HEK293 (cell line): Measurements from ENCODE around the gene DIS3L.

ENCODE experiments used
- GLIS1 ChIP-seq: fragments of 450-650 bp; formaldehyde crosslinking; IDR thresholded peaks from 2 replicates; pipeline ENCODE4 v1.5.1; 2016; ENCODE audit warnings: missing biosample characterization, missing genetic modification characterization
- GLIS2 ChIP-seq: fragments of 450-650 bp; formaldehyde crosslinking; IDR thresholded peaks from 2 replicates; pipeline ENCODE4 v1.5.1; 2016; ENCODE audit warnings: missing biosample characterization, missing genetic modification characterization
- IKZF3 ChIP-seq: fragments of 450-650 bp; IDR thresholded peaks from 2 replicates; pipeline ENCODE4 v1.5.0; 2018; ENCODE audit warnings: missing biosample characterization, mild to moderate bottlenecking, missing genetic modification characterization, moderate library complexity
- KLF16 ChIP-seq: fragments of 450-650 bp; formaldehyde crosslinking; IDR thresholded peaks from 2 replicates; pipeline ENCODE4 v1.5.1; 2017; ENCODE audit warnings: missing biosample characterization, missing genetic modification characterization
- KLF7 ChIP-seq: fragments of 450-650 bp; formaldehyde crosslinking; IDR thresholded peaks from 2 replicates; pipeline ENCODE4 v1.5.1; 2016; ENCODE audit warnings: missing biosample characterization, missing genetic modification characterization, borderline replicate concordance
- MZF1 ChIP-seq: fragments of 450-650 bp; formaldehyde crosslinking; IDR thresholded peaks from 2 replicates; pipeline ENCODE4 v1.5.1; 2017; ENCODE audit warnings: missing biosample characterization, missing genetic modification characterization, borderline replicate concordance
- OSR2 ChIP-seq: fragments of 450-650 bp; formaldehyde crosslinking; IDR thresholded peaks from 2 replicates; pipeline ENCODE4 v1.5.1; 2016; ENCODE audit warnings: missing biosample characterization, missing genetic modification characterization
- PBX3 ChIP-seq: sonication (generic); formaldehyde crosslinking; IDR thresholded peaks from 2 replicates; pipeline ENCODE4 v1.8.1; 2022; ENCODE audit warnings: mild to moderate bottlenecking, moderate library complexity, missing genetic modification reagents
- PRDM10 ChIP-seq: fragments of 450-650 bp; formaldehyde crosslinking; IDR thresholded peaks from 2 replicates; pipeline ENCODE4 v1.5.1; 2016; ENCODE audit warnings: missing biosample characterization, missing genetic modification characterization
- TCF7L2 ChIP-seq: IDR thresholded peaks from 2 replicates; pipeline ENCODE4 v1.6.1; 2011; ENCODE audit warnings: low read depth, mild to moderate bottlenecking, inconsistent platforms, low read length, moderate library complexity, borderline replicate concordance
- WT1 ChIP-seq: fragments of 450-650 bp; formaldehyde crosslinking; IDR thresholded peaks from 2 replicates; pipeline ENCODE4 v1.5.1; 2016; ENCODE audit warnings: missing biosample characterization, missing genetic modification characterization
- ZBTB17 ChIP-seq: fragments of 450-650 bp; formaldehyde crosslinking; IDR thresholded peaks from 2 replicates; pipeline ENCODE4 v1.5.1; 2016; ENCODE audit warnings: missing biosample characterization, missing genetic modification characterization
- ZEB2 ChIP-seq: fragments of 450-650 bp; formaldehyde crosslinking; IDR thresholded peaks from 2 replicates; pipeline ENCODE4 v1.5.1; 2016; ENCODE audit warnings: missing biosample characterization, missing genetic modification characterization
- ZFHX2 ChIP-seq: fragments of 450-650 bp; formaldehyde crosslinking; conservative IDR thresholded peaks from 2 replicates; pipeline ENCODE4 v1.5.1; 2016; ENCODE audit warnings: missing biosample characterization, missing genetic modification characterization
- ZNF114 ChIP-seq: fragments of 450-650 bp; formaldehyde crosslinking; IDR thresholded peaks from 2 replicates; pipeline ENCODE4 v1.5.0; 2017; ENCODE audit warnings: missing biosample characterization, missing genetic modification characterization
- ZNF169 ChIP-seq: fragments of 450-650 bp; formaldehyde crosslinking; IDR thresholded peaks from 2 replicates; pipeline ENCODE4 v1.5.1; 2016; ENCODE audit warnings: missing biosample characterization, missing genetic modification characterization
- ZNF221 ChIP-seq: fragments of 450-650 bp; formaldehyde crosslinking; IDR thresholded peaks from 2 replicates; pipeline ENCODE4 v1.5.1; 2017; ENCODE audit warnings: missing biosample characterization, missing genetic modification characterization, borderline replicate concordance
- ZNF223 ChIP-seq: fragments of 450-650 bp; formaldehyde crosslinking; IDR thresholded peaks from 2 replicates; pipeline ENCODE4 v1.5.1; 2016; ENCODE audit warnings: missing biosample characterization, missing genetic modification characterization
- ZNF350 ChIP-seq: fragments of 450-650 bp; formaldehyde crosslinking; IDR thresholded peaks from 2 replicates; pipeline ENCODE4 v1.5.0; 2017; ENCODE audit warnings: missing biosample characterization, mild to moderate bottlenecking, missing genetic modification characterization
- ZNF391 ChIP-seq: fragments of 450-650 bp; formaldehyde crosslinking; IDR thresholded peaks from 2 replicates; pipeline ENCODE4 v1.5.1; 2016; ENCODE audit warnings: low read depth, missing biosample characterization, missing genetic modification characterization, borderline replicate concordance
- ZNF404 ChIP-seq: fragments of 450-650 bp; formaldehyde crosslinking; IDR thresholded peaks from 2 replicates; pipeline ENCODE4 v1.5.1; 2017; ENCODE audit warnings: missing biosample characterization, missing genetic modification characterization
- ZNF416 ChIP-seq: fragments of 450-650 bp; formaldehyde crosslinking; IDR thresholded peaks from 2 replicates; pipeline ENCODE4 v1.5.1; 2016; ENCODE audit warnings: missing biosample characterization, missing genetic modification characterization
- ZNF449 ChIP-seq: fragments of 450-650 bp; formaldehyde crosslinking; IDR thresholded peaks from 2 replicates; pipeline ENCODE4 v1.5.1; 2017; ENCODE audit warnings: missing biosample characterization, mild to moderate bottlenecking, missing genetic modification characterization, moderate library complexity
- ZNF473 ChIP-seq: fragments of 450-650 bp; formaldehyde crosslinking; IDR thresholded peaks from 2 replicates; pipeline ENCODE4 v1.5.1; 2017; ENCODE audit warnings: missing biosample characterization, missing genetic modification characterization
- ZNF48 ChIP-seq: fragments of 450-650 bp; formaldehyde crosslinking; IDR thresholded peaks from 2 replicates; pipeline ENCODE4 v1.5.1; 2016; ENCODE audit warnings: missing biosample characterization, missing genetic modification characterization
- ZNF501 ChIP-seq: fragments of 450-650 bp; formaldehyde crosslinking; IDR thresholded peaks from 2 replicates; pipeline ENCODE4 v1.5.1; 2016; ENCODE audit warnings: missing biosample characterization, missing genetic modification characterization
- ZNF514 ChIP-seq: fragments of 450-650 bp; formaldehyde crosslinking; IDR thresholded peaks from 2 replicates; pipeline ENCODE4 v1.5.1; 2016; ENCODE audit warnings: missing biosample characterization, missing genetic modification characterization
- ZNF555 ChIP-seq: fragments of 450-650 bp; formaldehyde crosslinking; conservative IDR thresholded peaks from 2 replicates; pipeline ENCODE4 v1.5.1; 2017; ENCODE audit warnings: missing biosample characterization, mild to moderate bottlenecking, missing genetic modification characterization, inconsistent platforms
- ZNF658 ChIP-seq: fragments of 450-650 bp; formaldehyde crosslinking; IDR thresholded peaks from 2 replicates; pipeline ENCODE4; 2016; ENCODE audit warnings: missing biosample characterization, missing genetic modification characterization
- ZNF660 ChIP-seq: fragments of 450-650 bp; IDR thresholded peaks from 2 replicates; pipeline ENCODE4 v1.5.1; 2018; ENCODE audit warnings: missing biosample characterization, mild to moderate bottlenecking, missing genetic modification characterization
- ZNF76 ChIP-seq: fragments of 450-650 bp; formaldehyde crosslinking; IDR thresholded peaks from 2 replicates; pipeline ENCODE4; 2016; ENCODE audit warnings: low read depth, missing biosample characterization, missing genetic modification characterization, borderline replicate concordance
- ZNF777 ChIP-seq: fragments of 450-650 bp; formaldehyde crosslinking; IDR thresholded peaks from 2 replicates; pipeline ENCODE4 v1.5.1; 2017; ENCODE audit warnings: missing biosample characterization, missing genetic modification characterization, borderline replicate concordance
- ZNF843 ChIP-seq: fragments of 450-650 bp; formaldehyde crosslinking; IDR thresholded peaks from 2 replicates; pipeline ENCODE4 v1.5.1; 2016; ENCODE audit warnings: missing biosample characterization, missing genetic modification characterization
- ZSCAN30 ChIP-seq: fragments of 450-650 bp; IDR thresholded peaks from 2 replicates; pipeline ENCODE4 v1.5.1; 2018; ENCODE audit warnings: missing biosample characterization, mild to moderate bottlenecking, missing genetic modification characterization, moderate library complexity
- ZSCAN4 ChIP-seq: fragments of 450-650 bp; formaldehyde crosslinking; IDR thresholded peaks from 2 replicates; pipeline ENCODE4 v1.5.1; 2017; ENCODE audit warnings: missing biosample characterization, missing genetic modification characterization

Gene DIS3L

GRCh38 chr15:66252685-66253417, 40.5 kb upstream of the DIS3L start (continued):
- TF ChIP-seq ZNF777 (tag by site-specific recombination) (peak; percentile 41; the same call in 1 of the 2 replicates), ZNF501 (tag by site-specific recombination) (no peak), ZSCAN30 (tag by site-specific recombination) (peak; percentile 67; the same call in 1 of the 2 replicates), GLIS1 (peak; percentile 38), ZNF221 (tag by site-specific recombination) (no peak), PRDM10 (tag by site-specific recombination) (peak; percentile 65; the same call in 1 of the 2 replicates), ZNF658 (tag by site-specific recombination) (no peak), ZBTB17 (peak; percentile 44), MZF1 (tag by site-specific recombination) (no peak), ZNF660 (tag by site-specific recombination) (no peak), ZNF404 (tag by site-specific recombination) (no peak), ZFHX2 (tag by site-specific recombination) (peak; percentile 77), ZNF514 (tag by site-specific recombination) (no peak), TCF7L2 (no peak), ZNF223 (tag by site-specific recombination) (no peak), ZSCAN4 (tag by site-specific recombination) (no peak), PBX3 (no peak), OSR2 (tag by site-specific recombination) (no peak), ZNF391 (tag by site-specific recombination) (no peak), ZNF350 (tag by site-specific recombination) (no peak), KLF7 (tag by site-specific recombination) (no peak), ZEB2 (tag by site-specific recombination) (peak; percentile 72; the same call in 1 of the 2 replicates), GLIS2 (tag by site-specific recombination) (peak; percentile 88), ZNF843 (tag by site-specific recombination) (no peak), WT1 (tag by site-specific recombination) (no peak), ZNF114 (tag by site-specific recombination) (no peak), KLF16 (tag by site-specific recombination) (peak; percentile 40; the same call in 1 of the 2 replicates), ZNF416 (tag by site-specific recombination) (no peak), IKZF3 (tag by site-specific recombination) (no peak), ZNF76 (tag by site-specific recombination) (peak; percentile 22; the same call in 1 of the 2 replicates), ZNF449 (0 out of 2 replicates have a peak, but pooled peaks have one; percentile 7), ZNF48 (tag by site-specific recombination) (no peak), ZNF555 (tag by site-specific recombination) (no peak), ZNF169 (tag by site-specific recombination) (no peak), ZNF473 (tag by site-specific recombination) (no peak)
